GM18519 (cell line): ENCODE data around the gene ARIH2.

ENCODE experiments used
- ATAC-seq: cut with Tn5 transposase; IDR thresholded peaks from one replicate; pipeline ENCODE4 v1.9.1; 2021; ENCODE audit warnings: mild to moderate bottlenecking, moderate library complexity; ENCODE audit not compliant: unreplicated experiment, low FRiP score

Gene ARIH2

GRCh38 chr3:48928679-48929078, 10.0 kb downstream of the ARIH2 start:
- ATAC-seq, result no peak

- ATAC-seq, result no peak
These were observed 10.9 kb downstream of the ARIH2 start for GRCh38 chr3:48929358-48930035.

GRCh38 chr3:48930590-48930989, 11.9 kb downstream of the ARIH2 start:
- no peak for ATAC-seq

GRCh38 chr3:48931944-48932580, 13.4 kb downstream of the ARIH2 start:
- no peak for ATAC-seq

GRCh38 chr3:48934333-48934991, 15.8 kb downstream of the ARIH2 start:
- ATAC-seq, result no peak

GRCh38 chr3:48935530-48935929, 16.9 kb downstream of the ARIH2 start:
- no peak for ATAC-seq

- no peak for ATAC-seq
These were observed 19.5 kb downstream of the ARIH2 start for GRCh38 chr3:48938156-48938555.

- no peak for ATAC-seq
These were observed 20.0 kb downstream of the ARIH2 start for GRCh38 chr3:48938689-48939088.

GRCh38 chr3:48945432-48945831, 26.8 kb downstream of the ARIH2 start:
- no peak for ATAC-seq

- no peak for ATAC-seq
These were observed 27.4 kb downstream of the ARIH2 start for GRCh38 chr3:48945891-48946549.

GRCh38 chr3:48949376-48949717, 30.7 kb downstream of the ARIH2 start:
- ATAC-seq, result no peak

- ATAC-seq, result no peak
These were observed 31.4 kb downstream of the ARIH2 start for GRCh38 chr3:48950051-48950450.

GRCh38 chr3:48951764-48952163, 33.1 kb downstream of the ARIH2 start:
- ATAC-seq, result no peak

- no peak for ATAC-seq
These were observed 34.0 kb downstream of the ARIH2 start for GRCh38 chr3:48952510-48953118.

- ATAC-seq, result no peak
These were observed 38.5 kb downstream of the ARIH2 start for GRCh38 chr3:48957006-48957705.

- ATAC-seq, result no peak
These were observed 42.3 kb downstream of the ARIH2 start for GRCh38 chr3:48960841-48961413.

- no peak for ATAC-seq
These were observed 43.7 kb downstream of the ARIH2 start for GRCh38 chr3:48962340-48962739.

- no peak for ATAC-seq
These were observed 44.3 kb downstream of the ARIH2 start for GRCh38 chr3:48962939-48963338.

- ATAC-seq, result no peak
These were observed 44.9 kb downstream of the ARIH2 start for GRCh38 chr3:48963591-48963990.

GRCh38 chr3:48966367-48966766, 47.7 kb downstream of the ARIH2 start:
- ATAC-seq, result no peak
